Measurements from ENCODE around the gene DEDD. TPM values are rescaled to one million over a fixed set of nuclear protein-coding genes. Genes with fewer than 3 reads are reported as not detected.
A peak's percentile ranks its signal among the peaks of the same experiment; 100 is the strongest.

Gene DEDD
- total and polyA plus RNA-seq, 5 donors from 2014 or later: 39.5 to 46.4 (median 41.5) TPM

- Mint-ChIP-seq H3K36me3 (no peaks in the 10 kb centered on the region), H3K9me3 (no peaks in the 10 kb centered on the region), H3K27me3 (no peaks in the 10 kb centered on the region), H3K4me3 (peak within 1 kb of the TSS in 1 of 4 donors; percentile 44), H3K4me1 (peaks cover 0 to 5% (median 1%) of the 10 kb centered on the region in 4 donors), H3K27ac (no peak within 1 kb of the TSS)
- Histone ChIP-seq H3K36me3 (ENCODE audit: control insufficient read depth, insufficient read depth, low read length) (no peaks in the 10 kb centered on the region), H3K4me1 (ENCODE audit: control insufficient read depth, insufficient read depth, low read length, poor library complexity, severe bottlenecking) (no peaks in the 10 kb centered on the region), H3K4me3 (ENCODE audit: low read depth, low read length) (no peak within 1 kb of the TSS), H3K27me3 (ENCODE audit: control insufficient read depth, insufficient read depth, low read length) (no peaks in the 10 kb centered on the region), H3K27ac (ENCODE audit: insufficient read depth, low read length, poor library complexity, severe bottlenecking) (no peak within 1 kb of the TSS), H3K9me3 (ENCODE audit: control insufficient read depth in 2 of 2, low read length in 2 of 2) (no peaks in the 10 kb centered on the region)
- DNase-seq (no peak), ATAC-seq (ENCODE audit: low read depth in 2 of 2) (no peak)
These were observed 43.1 kb downstream of the DEDD start, which contains the start of gene NECTIN4 for GRCh38 chr1:161089251-161089924. TSS of gene NECTIN4 (minus strand) at chr1:161089558. CDS start at chr1:161089296, 262 bp downstream.

- no peaks in the 10 kb centered on the region for H3K4me1 ChIP-seq (ENCODE audit: control insufficient read depth, insufficient read depth, low read length, poor library complexity, severe bottlenecking)
- H3K9me3 ChIP-seq (ENCODE audit: control insufficient read depth in 2 of 2, low read length in 2 of 2): no peaks in the 10 kb centered on the region
- Mint-ChIP-seq H3K27me3 (no peaks in the 10 kb centered on the region), H3K4me1 (peaks cover 0 to 5% (median 1%) of the 10 kb centered on the region in 4 donors), H3K4me3 (no peak overlapping the region), H3K36me3 (no peaks in the 10 kb centered on the region), H3K27ac (no peak overlapping the region), H3K9me3 (no peaks in the 10 kb centered on the region)
- H3K4me3 ChIP-seq (ENCODE audit: low read depth, low read length): no peak overlapping the region
- H3K27me3 ChIP-seq (ENCODE audit: control insufficient read depth, insufficient read depth, low read length): no peaks in the 10 kb centered on the region
- DNase-seq (no peak), ATAC-seq (ENCODE audit: low read depth in 2 of 2) (no peak)
- H3K27ac ChIP-seq (ENCODE audit: insufficient read depth, low read length, poor library complexity, severe bottlenecking): no peak overlapping the region
- no peaks in the 10 kb centered on the region for H3K36me3 ChIP-seq (ENCODE audit: control insufficient read depth, insufficient read depth, low read length)
These were observed 43.8 kb downstream of the DEDD start for GRCh38 chr1:161088587-161089110.

DNA sequence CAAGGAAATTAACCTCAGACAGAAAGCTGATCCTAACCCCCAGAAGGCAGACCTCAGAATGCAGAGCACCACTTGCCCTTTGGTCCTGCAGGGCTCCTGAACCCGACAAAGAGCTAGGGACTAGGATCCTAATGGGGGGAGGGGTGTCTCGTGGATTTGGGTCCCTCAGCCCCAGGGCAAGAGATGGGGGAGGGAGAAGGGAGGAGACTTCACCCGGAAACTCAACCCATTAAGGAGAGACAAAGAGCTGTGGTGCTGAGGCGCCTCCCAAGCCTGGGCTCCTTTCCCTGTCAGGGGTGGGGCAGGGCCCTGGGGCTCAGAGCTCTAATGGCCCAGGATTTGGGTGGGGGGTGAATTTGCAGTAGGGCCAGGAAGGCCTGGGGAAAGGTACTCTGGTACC is 46.0 kb downstream of the DEDD start:
- no peak overlapping the region for H3K4me3 Mint-ChIP-seq
- Histone ChIP-seq H3K9me3 (ENCODE audit: control insufficient read depth in 2 of 2, low read length in 2 of 2) (no peaks in the 10 kb centered on the region), H3K4me3 (ENCODE audit: low read depth, low read length) (no peak overlapping the region), H3K27me3 (ENCODE audit: control insufficient read depth, insufficient read depth, low read length) (no peaks in the 10 kb centered on the region), H3K4me1 (ENCODE audit: control insufficient read depth, insufficient read depth, low read length, poor library complexity, severe bottlenecking) (no peaks in the 10 kb centered on the region), H3K27ac (ENCODE audit: insufficient read depth, low read length, poor library complexity, severe bottlenecking) (no peak overlapping the region), H3K36me3 (ENCODE audit: control insufficient read depth, insufficient read depth, low read length) (no peaks in the 10 kb centered on the region)
- ATAC-seq (ENCODE audit: low read depth in 2 of 2): no peak
- no peaks in the 10 kb centered on the region for H3K36me3 Mint-ChIP-seq
- DNase-seq: no peak
- no peaks in the 10 kb centered on the region for H3K27me3 Mint-ChIP-seq
- H3K27ac Mint-ChIP-seq: no peak overlapping the region
- H3K4me1 Mint-ChIP-seq: peaks cover 0 to 3% (median 1%) of the 10 kb centered on the region in 4 donors
- H3K9me3 Mint-ChIP-seq: no peaks in the 10 kb centered on the region

DNA sequence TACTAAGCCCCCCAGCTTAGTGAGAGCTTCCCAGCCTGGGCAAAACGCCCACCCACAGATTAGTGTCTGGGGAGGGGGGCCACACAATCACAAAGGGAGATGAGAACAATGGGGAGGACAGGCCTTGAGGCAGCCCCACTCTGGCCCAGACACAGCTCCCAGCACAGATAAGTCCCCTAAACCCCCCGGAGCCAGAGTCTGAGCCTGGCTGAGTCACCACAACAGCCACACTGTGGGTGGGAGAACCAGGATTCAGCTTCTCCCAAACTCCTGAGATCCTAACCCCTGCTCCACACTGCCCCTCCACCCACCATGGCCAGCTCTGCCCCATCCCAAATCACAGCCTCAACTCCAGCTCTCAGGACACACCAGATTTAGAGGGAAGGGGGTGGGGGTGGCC is 47.3 kb downstream of the DEDD start:
- no peak for DNase-seq
- H3K27ac Mint-ChIP-seq: no peak overlapping the region
- H3K27ac ChIP-seq (ENCODE audit: insufficient read depth, low read length, poor library complexity, severe bottlenecking): no peak overlapping the region
- peaks cover 0 to 2% (median 0%) of the 10 kb centered on the region in 4 donors for H3K4me1 Mint-ChIP-seq
- no peaks in the 10 kb centered on the region for H3K36me3 Mint-ChIP-seq
- H3K9me3 ChIP-seq (ENCODE audit: control insufficient read depth in 2 of 2, low read length in 2 of 2): no peaks in the 10 kb centered on the region
- H3K4me1 ChIP-seq (ENCODE audit: control insufficient read depth, insufficient read depth, low read length, poor library complexity, severe bottlenecking): no peaks in the 10 kb centered on the region
- H3K36me3 ChIP-seq (ENCODE audit: control insufficient read depth, insufficient read depth, low read length): no peaks in the 10 kb centered on the region
- no peaks in the 10 kb centered on the region for H3K9me3 Mint-ChIP-seq
- no peak overlapping the region for H3K4me3 ChIP-seq (ENCODE audit: low read depth, low read length)
- no peaks in the 10 kb centered on the region for H3K27me3 Mint-ChIP-seq
- ATAC-seq (ENCODE audit: low read depth in 2 of 2): no peak
- no peak overlapping the region for H3K4me3 Mint-ChIP-seq
- no peaks in the 10 kb centered on the region for H3K27me3 ChIP-seq (ENCODE audit: control insufficient read depth, insufficient read depth, low read length)

GRCh38 chr1:161084597-161084988 is 47.9 kb downstream of the DEDD start:
- H3K27ac Mint-ChIP-seq: peak overlapping the region in 1 of 3 donors; percentile 25
- H3K36me3 ChIP-seq (ENCODE audit: control insufficient read depth, insufficient read depth, low read length): no peaks in the 10 kb centered on the region

GRCh38 chr1:161083748-161084596 is 48.5 kb downstream of the DEDD start:
- DNase-seq (no peak), ATAC-seq (ENCODE audit: low read depth in 2 of 2) (no peak)
- Histone ChIP-seq H3K4me3 (ENCODE audit: low read depth, low read length) (no peak overlapping the region), H3K27me3 (ENCODE audit: control insufficient read depth, insufficient read depth, low read length) (no peaks in the 10 kb centered on the region), H3K36me3 (ENCODE audit: control insufficient read depth, insufficient read depth, low read length) (no peaks in the 10 kb centered on the region), H3K27ac (ENCODE audit: insufficient read depth, low read length, poor library complexity, severe bottlenecking) (no peak overlapping the region), H3K4me1 (ENCODE audit: control insufficient read depth, insufficient read depth, low read length, poor library complexity, severe bottlenecking) (no peaks in the 10 kb centered on the region), H3K9me3 (ENCODE audit: control insufficient read depth in 2 of 2, low read length in 2 of 2) (no peaks in the 10 kb centered on the region)
- Mint-ChIP-seq H3K27me3 (no peaks in the 10 kb centered on the region), H3K27ac (peak overlapping the region in 1 of 3 donors; percentile 25), H3K4me1 (peaks cover 0 to 2% (median 0%) of the 10 kb centered on the region in 4 donors), H3K9me3 (peaks cover 0 to 2% (median 0%) of the 10 kb centered on the region in 7 donors), H3K4me3 (no peak overlapping the region), H3K36me3 (no peaks in the 10 kb centered on the region)

More at GRCh38 chr1:161084597-161084988, 47.9 kb downstream of the DEDD start:
- Mint-ChIP-seq H3K36me3 (no peaks in the 10 kb centered on the region), H3K27me3 (no peaks in the 10 kb centered on the region), H3K4me1 (peaks cover 0 to 2% (median 0%) of the 10 kb centered on the region in 4 donors), H3K9me3 (no peaks in the 10 kb centered on the region), H3K4me3 (no peak overlapping the region)
- ATAC-seq (ENCODE audit: low read depth in 2 of 2): no peak
- Histone ChIP-seq H3K9me3 (ENCODE audit: control insufficient read depth in 2 of 2, low read length in 2 of 2) (no peaks in the 10 kb centered on the region), H3K4me3 (ENCODE audit: low read depth, low read length) (no peak overlapping the region), H3K27ac (ENCODE audit: insufficient read depth, low read length, poor library complexity, severe bottlenecking) (no peak overlapping the region), H3K27me3 (ENCODE audit: control insufficient read depth, insufficient read depth, low read length) (no peaks in the 10 kb centered on the region), H3K4me1 (ENCODE audit: control insufficient read depth, insufficient read depth, low read length, poor library complexity, severe bottlenecking) (no peaks in the 10 kb centered on the region)
- no peak for DNase-seq

DNA sequence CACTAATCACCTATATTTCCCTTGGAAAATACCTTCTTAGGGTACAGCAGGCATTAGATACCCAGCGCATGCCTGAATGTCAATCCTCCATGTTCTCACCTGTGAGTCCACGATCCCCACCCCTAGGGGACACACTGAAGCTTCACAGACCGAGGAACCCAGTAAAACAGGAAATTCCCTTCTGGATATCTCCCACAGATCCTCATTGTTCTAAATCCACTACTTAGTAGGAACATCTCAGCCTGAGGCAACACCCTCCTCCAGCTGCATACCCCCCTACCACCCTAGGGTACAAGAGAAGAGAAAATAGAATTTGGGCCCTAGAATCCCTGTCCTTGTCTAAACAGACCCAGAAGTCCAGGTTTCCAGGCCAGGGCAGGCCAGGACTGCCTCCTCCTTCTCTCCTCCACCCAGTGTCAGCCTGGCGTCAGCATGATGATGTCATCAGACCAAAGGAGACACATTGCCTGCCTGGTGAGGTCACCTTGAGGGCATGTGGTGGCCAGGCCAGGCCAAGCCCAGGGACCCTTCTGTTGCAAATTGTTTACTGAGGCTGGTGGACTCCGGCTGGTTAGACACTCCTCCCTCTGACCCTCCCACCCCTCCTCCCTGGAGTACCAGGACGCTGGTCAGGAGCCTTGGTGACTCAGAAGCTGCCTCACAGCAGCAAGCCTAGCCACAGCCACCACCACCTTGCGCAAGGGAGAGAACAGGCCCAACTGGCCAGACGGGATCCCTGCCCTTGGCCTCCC is 49.3 kb downstream of the DEDD start:
- ATAC-seq (ENCODE audit: low read depth in 2 of 2): peak; percentile 26 to 28
- no peak for DNase-seq
- no peak overlapping the region for H3K27ac Mint-ChIP-seq

More for the DNA sequence above, 49.3 kb downstream of the DEDD start:
- no peaks in the 10 kb centered on the region for H3K27me3 ChIP-seq (ENCODE audit: control insufficient read depth, insufficient read depth, low read length)
- Mint-ChIP-seq H3K4me3 (no peak overlapping the region), H3K27me3 (peaks cover 5% of the 10 kb centered on the region), H3K9me3 (peaks cover 0 to 2% (median 0%) of the 10 kb centered on the region in 7 donors), H3K36me3 (no peaks in the 10 kb centered on the region), H3K4me1 (peaks cover 0 to 2% (median 0%) of the 10 kb centered on the region in 4 donors)
- no peaks in the 10 kb centered on the region for H3K4me1 ChIP-seq (ENCODE audit: control insufficient read depth, insufficient read depth, low read length, poor library complexity, severe bottlenecking)
- H3K9me3 ChIP-seq (ENCODE audit: control insufficient read depth in 2 of 2, low read length in 2 of 2): no peaks in the 10 kb centered on the region
- no peaks in the 10 kb centered on the region for H3K36me3 ChIP-seq (ENCODE audit: control insufficient read depth, insufficient read depth, low read length)
- H3K27ac ChIP-seq (ENCODE audit: insufficient read depth, low read length, poor library complexity, severe bottlenecking): no peak overlapping the region
- no peak overlapping the region for H3K4me3 ChIP-seq (ENCODE audit: low read depth, low read length)
